MG63 (cell line): ENCODE data around the gene CD209. TPM values are rescaled to one million over a fixed set of nuclear protein-coding genes. Genes with fewer than 3 reads are reported as not detected.
"Not testable (repeated sequence)": the region's sequence is repeated elsewhere in the genome, so short reads cannot be mapped to it uniquely, and the experiment has no call there.

Experiments
- DNase-seq: peaks from one replicate; pipeline ENCODE4 v3.0.0-alpha.2; 2020
- H3K27me3 ChIP-seq: fragments of 250-450 bp; sonication (Bioruptor Pico); 2 replicates; pipeline ENCODE4 v1.5.1; 2020; ENCODE audit warnings: mild to moderate bottlenecking, moderate library complexity
- H3K36me3 ChIP-seq: fragments of 250-450 bp; sonication (Bioruptor Pico); 2 replicates; pipeline ENCODE4 v1.5.1; 2020; ENCODE audit warnings: mild to moderate bottlenecking, moderate library complexity
- H3K4me3 ChIP-seq: fragments of 250-450 bp; sonication (Bioruptor Pico); 2 replicates; pipeline ENCODE4 v1.5.1; 2020; ENCODE audit warnings: mild to moderate bottlenecking, moderate library complexity
- H3K9me3 ChIP-seq: fragments of 250-450 bp; sonication (Bioruptor Pico); 2 replicates; pipeline ENCODE4 v1.5.1; 2020; ENCODE audit warnings: mild to moderate bottlenecking, moderate library complexity
- total RNA-seq: library from RNA; depleted of rRNA; stranded (reverse); fragments of >200 nt; shearing (Covaris generic); gene quantifications from 2 replicates; pipeline ENCODE4 v1.2.3, GENCODE V29; 2014; ENCODE audit warnings: low replicate concordance

CD209 gene
- total RNA-seq, 1 experiment from 2014 or later: not detected

DNA sequence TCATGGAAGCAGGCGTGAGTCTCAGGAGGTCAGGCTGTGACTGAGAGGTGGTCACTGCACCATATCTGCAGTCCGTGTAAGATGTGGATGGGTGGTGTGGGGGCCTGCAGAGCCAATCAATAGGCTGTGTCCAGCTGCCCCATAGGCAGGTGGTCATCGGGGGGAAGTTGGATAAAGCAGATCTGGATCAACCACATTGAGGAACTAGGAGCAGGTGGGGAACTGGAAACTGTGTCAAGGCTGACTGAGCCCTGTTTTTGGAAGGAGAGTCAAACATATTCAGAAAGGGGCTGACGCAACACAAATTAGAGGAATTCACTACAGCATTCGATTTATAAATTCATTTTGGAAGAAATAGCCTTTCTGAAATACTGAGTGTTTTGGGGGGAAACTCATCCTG is 30.7 kb upstream of the CD209 start:
- H3K4me3 ChIP-seq: no peak overlapping the region
- H3K27me3 ChIP-seq: peaks cover 86% of the 10 kb centered on the region
- H3K36me3 ChIP-seq: no peaks in the 10 kb centered on the region
- no peak for DNase-seq
- H3K9me3 ChIP-seq: peaks cover 2% of the 10 kb centered on the region; the same call in 1 of the 2 replicates

- Histone ChIP-seq H3K9me3 (peaks cover 2% of the 10 kb centered on the region; the same call in 1 of the 2 replicates), H3K27me3 (peaks cover 88% of the 10 kb centered on the region), H3K36me3 (no peaks in the 10 kb centered on the region), H3K4me3 (no peak overlapping the region)
- DNase-seq: no peak
These were observed 28.4 kb upstream of the CD209 start for GRCh38 chr19:7775761-7776160.

GRCh38 chr19:7773841-7774240 is 26.5 kb upstream of the CD209 start:
- no peaks in the 10 kb centered on the region for H3K36me3 ChIP-seq

GRCh38 chr19:7772752-7773291 is 25.5 kb upstream of the CD209 start:
- Histone ChIP-seq H3K27me3 (peaks cover 91% of the 10 kb centered on the region), H3K36me3 (no peaks in the 10 kb centered on the region), H3K4me3 (no peak overlapping the region), H3K9me3 (peaks cover 6% of the 10 kb centered on the region)
- DNase-seq: no peak

More at GRCh38 chr19:7773841-7774240, 26.5 kb upstream of the CD209 start:
- DNase-seq: no peak
- Histone ChIP-seq H3K4me3 (no peak overlapping the region), H3K27me3 (peaks cover 88% of the 10 kb centered on the region), H3K9me3 (peaks cover 6% of the 10 kb centered on the region)

DNA sequence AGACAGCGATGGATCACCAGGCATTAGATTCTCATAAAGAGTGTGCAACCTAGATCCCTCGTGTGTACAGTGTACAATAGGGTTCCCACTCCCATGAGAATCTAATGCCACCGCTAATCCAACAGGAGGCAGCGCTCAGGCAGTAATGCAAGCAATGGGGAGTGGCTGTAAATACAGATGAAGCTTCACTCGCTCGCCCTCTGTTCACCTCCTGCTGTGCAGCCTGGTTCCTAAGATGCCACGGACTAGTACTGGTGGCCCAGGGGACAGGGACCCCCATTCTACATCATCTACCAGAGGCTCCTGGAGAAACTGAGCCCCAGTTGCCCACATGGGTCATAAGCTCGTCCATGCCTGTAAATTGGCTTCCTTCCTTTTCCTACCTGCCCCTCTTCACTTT is 23.7 kb upstream of the CD209 start:
- peaks cover 89% of the 10 kb centered on the region for H3K27me3 ChIP-seq
- H3K36me3 ChIP-seq: no peaks in the 10 kb centered on the region
- no peak for DNase-seq
- peaks cover 4% of the 10 kb centered on the region for H3K9me3 ChIP-seq
- H3K4me3 ChIP-seq: no peak overlapping the region

GRCh38 chr19:7769171-7769570 is 21.8 kb upstream of the CD209 start:
- no peak for DNase-seq
- H3K27me3 ChIP-seq: peaks cover 85% of the 10 kb centered on the region
- H3K36me3 ChIP-seq: no peaks in the 10 kb centered on the region
- H3K9me3 ChIP-seq: peaks cover 4% of the 10 kb centered on the region
- H3K4me3 ChIP-seq: no peak overlapping the region

- Histone ChIP-seq H3K4me3 (no peak overlapping the region), H3K9me3 (peaks cover 4% of the 10 kb centered on the region), H3K36me3 (no peaks in the 10 kb centered on the region), H3K27me3 (peaks cover 81% of the 10 kb centered on the region)
- DNase-seq: no peak
These were observed 20.2 kb upstream of the CD209 start for GRCh38 chr19:7767487-7767886.

- H3K36me3 ChIP-seq: no peaks in the 10 kb centered on the region
- no peak overlapping the region for H3K4me3 ChIP-seq
- no peak for DNase-seq
- H3K9me3 ChIP-seq: peaks cover 4% of the 10 kb centered on the region
- H3K27me3 ChIP-seq: peaks cover 76% of the 10 kb centered on the region
These were observed 19.2 kb upstream of the CD209 start for GRCh38 chr19:7766535-7766934.

DNA sequence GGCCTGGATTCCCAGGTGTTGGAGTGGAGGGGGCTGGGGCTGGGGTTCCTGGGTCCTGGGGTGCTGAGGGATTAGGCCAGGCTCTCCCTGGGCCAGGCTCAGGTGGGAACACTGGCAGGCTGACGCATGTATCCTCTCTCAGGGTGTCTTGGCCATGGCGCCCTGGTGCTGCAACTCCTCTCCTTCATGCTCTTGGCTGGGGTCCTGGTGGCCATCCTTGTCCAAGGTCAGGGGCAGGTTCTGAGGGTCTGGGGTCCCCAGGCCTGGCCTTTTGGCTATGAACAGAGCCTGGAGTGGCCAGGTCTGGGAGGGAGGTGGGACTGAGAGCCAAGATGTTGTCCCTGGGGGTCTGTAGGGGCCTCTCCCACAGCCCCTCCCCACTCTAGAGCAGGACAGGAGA is 17.7 kb upstream of the CD209 start:
- not testable (repeated sequence) for H3K4me3 ChIP-seq

DNA sequence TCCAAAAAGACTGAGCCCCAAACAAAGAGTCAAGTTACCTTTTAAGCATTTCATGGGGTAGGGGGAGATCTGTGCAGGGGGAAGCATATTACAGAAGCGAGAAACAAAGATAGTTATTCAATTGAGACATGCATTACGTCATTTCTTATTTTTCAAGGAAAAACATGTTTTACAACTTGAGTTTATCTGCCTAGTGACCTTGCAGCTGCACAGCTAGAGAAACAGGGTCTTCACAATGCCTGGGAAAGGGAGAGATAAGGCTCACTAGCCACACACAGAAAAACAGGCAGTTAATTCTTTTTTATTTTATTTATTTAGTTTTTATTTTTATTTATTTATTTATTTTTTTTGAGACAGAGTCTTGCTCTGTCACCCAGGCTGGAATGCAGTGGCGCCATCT is 16.8 kb upstream of the CD209 start:
- not testable (repeated sequence) for H3K4me3 ChIP-seq, H3K9me3 ChIP-seq, DNase-seq, H3K36me3 ChIP-seq
- peaks cover 56% of the 10 kb centered on the region for H3K27me3 ChIP-seq

More for the DNA sequence above, 17.7 kb upstream of the CD209 start:
- H3K9me3 ChIP-seq, DNase-seq, H3K36me3 ChIP-seq: not testable (repeated sequence)
- peaks cover 65% of the 10 kb centered on the region for H3K27me3 ChIP-seq

GRCh38 chr19:7763696-7764095 is 16.4 kb upstream of the CD209 start:
- Histone ChIP-seq H3K27me3 (peaks cover 51% of the 10 kb centered on the region), H3K9me3 (peaks cover 14% of the 10 kb centered on the region), H3K4me3 (no peak overlapping the region), H3K36me3 (no peaks in the 10 kb centered on the region)
- DNase-seq: no peak

DNA sequence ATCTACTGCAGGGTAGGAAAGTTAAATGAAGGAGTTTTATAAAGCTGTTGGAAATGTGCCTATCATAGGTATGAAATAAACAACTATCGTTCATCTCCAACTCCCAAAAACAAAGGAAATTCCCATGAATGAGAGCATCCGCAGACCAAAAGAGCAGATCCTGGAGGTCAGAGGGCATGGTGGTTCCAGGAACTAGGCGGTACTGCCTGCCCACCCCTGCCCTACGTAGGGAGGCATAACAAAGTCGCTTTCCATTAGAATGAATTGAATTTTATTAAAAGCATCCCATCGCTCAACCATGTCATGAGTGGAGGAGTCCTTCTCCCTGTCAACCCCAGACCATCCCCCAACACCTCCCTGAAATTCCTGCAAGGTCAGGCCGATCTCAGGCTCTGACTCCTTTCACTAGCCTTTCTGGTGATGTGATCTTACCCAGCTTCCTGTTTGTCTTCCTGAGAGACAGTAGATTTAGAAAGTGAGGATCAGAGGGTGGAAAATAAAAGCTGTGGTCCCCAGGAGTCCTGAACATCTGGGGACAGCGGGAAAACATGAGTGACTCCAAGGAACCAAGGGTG is 15.5 kb upstream of the CD209 start, which contains the start of gene CLEC4M:
Gene CLEC4M, plus strand, starts transcription at position 525 of the 575 bp plus-strand sequence. Its CDS starts 24 bp downstream, at position 549.
- H3K9me3 ChIP-seq: peaks cover 23% of the 10 kb centered on the region
- peaks cover 42% of the 10 kb centered on the region for H3K27me3 ChIP-seq
- no peaks in the 10 kb centered on the region for H3K36me3 ChIP-seq
- DNase-seq: no peak
- H3K4me3 ChIP-seq: no peak within 1 kb of the TSS

DNA sequence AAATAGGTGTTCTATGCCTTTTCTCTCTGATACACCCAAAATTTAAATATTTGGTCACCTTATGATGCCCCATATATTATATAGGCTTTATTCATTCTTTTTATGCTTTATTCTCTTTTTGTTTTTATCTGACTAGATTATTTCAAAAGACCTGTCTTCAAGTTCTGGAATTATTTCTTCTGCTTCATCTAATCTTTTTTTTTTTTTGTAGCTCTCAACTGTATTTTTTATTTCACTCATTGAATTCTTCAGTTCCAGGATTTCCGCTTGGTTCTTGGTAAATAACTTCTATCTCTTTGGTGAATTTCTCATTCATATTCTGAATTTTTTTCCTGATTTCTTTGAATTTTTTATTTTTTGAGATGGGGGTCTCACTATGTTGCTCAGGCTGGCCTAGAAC is 11.8 kb upstream of the CD209 start:
- H3K4me3 ChIP-seq: no peak overlapping the region
- no peaks in the 10 kb centered on the region for H3K36me3 ChIP-seq
- DNase-seq: no peak
- peaks cover 43% of the 10 kb centered on the region for H3K9me3 ChIP-seq
- peaks cover 21% of the 10 kb centered on the region for H3K27me3 ChIP-seq

GRCh38 chr19:7757358-7757757 is 10.0 kb upstream of the CD209 start:
- peaks cover 47% of the 10 kb centered on the region for H3K9me3 ChIP-seq
- no peak overlapping the region for H3K4me3 ChIP-seq
- peaks cover 23% of the 10 kb centered on the region for H3K27me3 ChIP-seq
- no peak for DNase-seq
- no peaks in the 10 kb centered on the region for H3K36me3 ChIP-seq

DNA sequence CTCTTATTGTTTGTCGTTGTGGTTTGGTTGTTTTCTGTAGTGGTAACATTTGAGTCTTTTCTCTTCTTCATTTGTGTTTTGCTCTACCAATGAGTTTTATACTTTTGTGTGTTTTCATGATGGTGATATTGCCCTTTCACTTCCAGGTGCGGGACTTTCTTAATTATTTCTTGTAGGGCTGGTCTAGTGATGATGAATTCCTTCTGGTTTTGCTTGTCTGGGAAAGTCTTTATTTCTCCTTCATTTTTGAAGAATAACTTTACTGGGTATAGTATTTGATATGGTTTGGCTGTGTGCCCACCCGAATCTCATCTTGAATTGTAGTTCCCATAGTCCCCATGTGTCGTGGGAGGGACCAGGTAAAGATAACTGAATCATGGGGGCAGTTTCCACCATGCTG is 8.9 kb upstream of the CD209 start:
- peaks cover 47% of the 10 kb centered on the region for H3K9me3 ChIP-seq
- peaks cover 21% of the 10 kb centered on the region for H3K27me3 ChIP-seq
- H3K4me3 ChIP-seq: no peak overlapping the region
- no peaks in the 10 kb centered on the region for H3K36me3 ChIP-seq
- DNase-seq: no peak

GRCh38 chr19:7751157-7751783 is 3.9 kb upstream of the CD209 start:
- no peak for DNase-seq
- Histone ChIP-seq H3K4me3 (no peak overlapping the region), H3K9me3 (peaks cover 8% of the 10 kb centered on the region), H3K27me3 (peaks cover 34% of the 10 kb centered on the region), H3K36me3 (no peaks in the 10 kb centered on the region)

GRCh38 chr19:7748756-7749155 is 1.4 kb upstream of the CD209 start:
- Histone ChIP-seq H3K27me3 (peaks cover 41% of the 10 kb centered on the region), H3K36me3 (no peaks in the 10 kb centered on the region), H3K9me3 (0 out of 2 replicates have a peak, but pooled peaks cover 1% of the 10 kb centered on the region), H3K4me3 (no peak overlapping the region)
- peak; percentile 24 for DNase-seq

DNA sequence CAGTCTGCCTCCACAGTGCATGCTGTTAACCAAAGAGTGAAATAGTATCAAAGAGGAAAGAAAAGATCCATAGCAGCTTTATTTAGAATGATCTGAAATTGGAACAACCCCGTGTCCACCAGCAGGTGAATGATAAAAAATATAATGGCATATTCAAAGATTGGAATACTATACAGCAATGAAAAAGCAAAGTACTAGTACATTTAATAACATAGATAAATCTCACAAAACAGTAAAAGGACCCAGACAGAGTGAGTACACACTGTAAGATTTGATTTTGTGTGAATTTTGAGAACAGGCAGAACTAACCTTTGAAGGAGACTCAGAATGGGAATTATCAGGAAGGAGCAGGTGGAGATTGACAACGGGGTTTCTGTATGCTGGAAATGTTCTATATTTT is 837 bp upstream of the CD209 start:
- Histone ChIP-seq H3K4me3 (no peak overlapping the region), H3K36me3 (no peaks in the 10 kb centered on the region), H3K9me3 (0 out of 2 replicates have a peak, but pooled peaks cover 1% of the 10 kb centered on the region), H3K27me3 (peaks cover 43% of the 10 kb centered on the region)
- no peak for DNase-seq
